ENCODE results near the gene TMCC2. TPM values are rescaled to one million over a fixed set of nuclear protein-coding genes. Genes with fewer than 3 reads are reported as not detected.

Gene TMCC2
- total RNA-seq, 4 donors from 2014 or later, result 0.53 to 4.1 (median 1.1) TPM

DNA sequence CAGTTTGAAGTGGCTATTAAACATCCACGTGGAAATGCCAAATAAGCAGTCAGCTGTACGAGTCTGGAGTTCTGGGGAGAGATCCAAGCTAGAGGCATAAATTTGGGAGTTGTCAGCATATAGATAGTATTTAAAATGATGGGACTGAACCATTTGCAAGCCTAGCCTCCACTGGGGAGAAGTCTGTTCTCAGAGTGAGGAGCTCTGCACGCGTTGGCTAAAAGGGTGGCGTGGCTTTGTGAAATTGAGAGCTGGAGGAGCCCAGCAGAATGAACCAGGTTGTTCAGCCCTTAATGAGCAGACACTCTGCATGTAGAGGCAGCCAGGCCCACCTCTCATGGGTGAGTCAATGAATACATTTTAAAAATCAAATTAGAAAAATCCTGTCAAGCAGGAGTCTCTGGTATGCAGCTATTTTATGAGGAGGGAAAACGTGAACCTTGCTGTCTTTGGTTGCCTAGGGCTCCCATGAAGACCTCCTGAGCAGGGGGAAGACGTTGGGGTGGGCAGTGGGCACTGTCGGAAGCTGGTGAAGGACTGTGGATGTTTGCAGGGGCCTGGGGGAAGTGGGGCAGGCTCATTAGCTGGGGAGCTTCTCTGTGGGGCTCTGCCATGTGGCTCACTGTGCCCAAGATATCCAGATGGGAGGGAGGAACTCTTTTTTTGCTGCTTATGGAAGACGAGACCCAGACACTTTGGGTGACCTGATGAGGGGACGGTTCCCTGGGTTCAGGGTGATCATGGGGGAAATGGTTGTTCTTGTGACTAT lies 18.8 kb downstream of the TMCC2 start:
- peak overlapping the region in 1 of 4 donors; percentile 6 for H3K27ac ChIP-seq
- peak in 1 of 3 donors; percentile 11 for DNase-seq

DNA sequence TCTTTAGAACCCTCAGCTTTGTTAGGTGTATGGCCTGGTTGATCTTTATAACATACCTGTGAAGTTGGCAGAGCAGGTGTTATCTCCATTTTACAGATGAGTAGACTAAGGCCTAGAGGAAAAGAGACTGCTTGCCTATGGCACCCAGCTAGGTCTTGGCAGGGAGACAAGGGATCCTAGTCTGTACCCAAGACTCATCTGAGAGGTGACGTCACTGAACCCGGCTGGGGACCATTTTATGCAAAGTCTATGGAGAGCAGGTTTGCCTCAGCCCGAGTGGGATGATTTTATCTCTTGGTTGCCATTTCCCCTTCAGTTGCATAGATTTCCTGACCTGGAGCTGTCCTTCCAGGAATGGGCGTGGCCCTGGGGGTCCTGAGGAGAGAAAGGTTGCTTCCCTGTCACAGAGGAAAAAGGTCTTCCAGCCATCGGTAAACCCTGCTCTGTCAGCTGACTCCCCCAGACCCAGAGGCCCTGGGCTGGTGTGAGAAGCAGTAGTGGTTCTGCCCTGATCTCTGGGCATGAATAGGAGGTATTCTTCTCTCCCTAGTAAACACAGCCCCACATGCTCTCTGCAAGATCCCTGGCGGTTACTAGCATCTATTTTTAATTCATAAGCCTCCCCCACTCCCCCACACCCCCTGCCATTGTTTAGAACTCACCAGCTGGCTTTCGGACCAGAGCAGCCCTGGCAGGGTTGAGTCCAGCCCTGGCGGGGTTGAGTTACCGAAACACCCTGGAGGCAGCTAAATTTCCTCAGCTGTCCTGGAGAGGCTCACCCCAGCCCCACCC lies 19.6 kb downstream of the TMCC2 start:
- Histone ChIP-seq H3K4me1 (peaks cover 0 to 39% (median 0%) of the 10 kb centered on the region in 4 donors), H3K27ac (peak overlapping the region in 2 of 4 donors; percentile 6 to 19), H3K27me3 (no peaks in the 10 kb centered on the region), H3K36me3 (no peaks in the 10 kb centered on the region), H3K4me3 (no peak overlapping the region), H3K9me3 (no peaks in the 10 kb centered on the region)
- TF ChIP-seq, protein P1, sequence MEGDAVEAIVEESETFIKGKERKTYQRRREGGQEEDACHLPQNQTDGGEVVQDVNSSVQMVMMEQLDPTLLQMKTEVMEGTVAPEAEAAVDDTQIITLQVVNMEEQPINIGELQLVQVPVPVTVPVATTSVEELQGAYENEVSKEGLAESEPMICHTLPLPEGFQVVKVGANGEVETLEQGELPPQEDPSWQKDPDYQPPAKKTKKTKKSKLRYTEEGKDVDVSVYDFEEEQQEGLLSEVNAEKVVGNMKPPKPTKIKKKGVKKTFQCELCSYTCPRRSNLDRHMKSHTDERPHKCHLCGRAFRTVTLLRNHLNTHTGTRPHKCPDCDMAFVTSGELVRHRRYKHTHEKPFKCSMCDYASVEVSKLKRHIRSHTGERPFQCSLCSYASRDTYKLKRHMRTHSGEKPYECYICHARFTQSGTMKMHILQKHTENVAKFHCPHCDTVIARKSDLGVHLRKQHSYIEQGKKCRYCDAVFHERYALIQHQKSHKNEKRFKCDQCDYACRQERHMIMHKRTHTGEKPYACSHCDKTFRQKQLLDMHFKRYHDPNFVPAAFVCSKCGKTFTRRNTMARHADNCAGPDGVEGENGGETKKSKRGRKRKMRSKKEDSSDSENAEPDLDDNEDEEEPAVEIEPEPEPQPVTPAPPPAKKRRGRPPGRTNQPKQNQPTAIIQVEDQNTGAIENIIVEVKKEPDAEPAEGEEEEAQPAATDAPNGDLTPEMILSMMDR (IDR thresholded peaks at IDR 0.05), result no peak
- no peak for TF ChIP-seq POLR2A (IDR thresholded peaks at IDR 0.05)
- peak in 1 of 3 donors; percentile 30 for DNase-seq

More for the DNA sequence above, 18.8 kb downstream of the TMCC2 start:
- TF ChIP-seq POLR2A (IDR thresholded peaks at IDR 0.05), result no peak
- TF ChIP-seq, protein P1 (IDR thresholded peaks at IDR 0.05), result no peak
- no peaks in the 10 kb centered on the region for H3K9me3 ChIP-seq
- peaks cover 0 to 39% (median 0%) of the 10 kb centered on the region in 4 donors for H3K4me1 ChIP-seq
- no peaks in the 10 kb centered on the region for H3K27me3 ChIP-seq
- no peak overlapping the region for H3K4me3 ChIP-seq
- no peaks in the 10 kb centered on the region for H3K36me3 ChIP-seq

DNA sequence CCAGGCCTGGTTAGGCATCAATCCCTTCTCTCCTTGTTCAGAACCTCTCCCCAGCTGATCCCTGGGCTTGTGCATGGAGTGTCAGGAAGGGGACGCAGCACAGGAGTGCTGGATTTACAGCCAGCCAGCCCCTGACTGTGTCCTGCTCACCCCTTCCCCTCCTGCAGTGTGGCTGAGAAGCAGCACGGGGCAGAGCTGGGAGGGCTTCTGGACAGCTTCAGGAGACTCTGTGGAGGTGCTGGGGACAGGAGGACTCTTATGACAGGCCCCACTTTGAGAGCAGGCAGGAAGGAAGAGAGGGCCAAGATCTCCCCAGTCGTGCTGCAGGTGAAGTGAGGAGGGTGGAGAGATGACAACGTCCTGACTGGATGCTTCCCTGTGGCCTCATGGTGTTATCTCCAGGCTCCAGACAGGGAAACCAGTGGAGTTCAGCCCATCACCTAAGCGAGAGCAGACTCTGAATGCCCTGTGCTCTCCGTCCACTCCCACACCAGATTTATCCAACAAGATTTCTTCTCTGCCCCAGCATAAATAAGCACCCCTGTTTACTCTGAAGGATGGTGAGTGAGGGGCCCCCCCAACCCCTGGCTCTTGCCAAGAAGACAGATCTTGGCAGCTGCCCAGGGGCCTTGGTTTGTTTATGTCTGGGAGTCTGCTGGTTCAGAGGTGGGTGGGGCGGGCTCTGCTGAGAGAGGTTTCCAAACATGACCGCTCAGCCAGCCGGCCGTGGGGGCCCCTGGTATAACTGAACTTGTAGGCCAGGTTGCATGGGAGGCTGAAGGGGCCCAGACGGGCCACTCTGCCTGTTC lies 21.3 kb downstream of the TMCC2 start:
- Histone ChIP-seq H3K36me3 (no peaks in the 10 kb centered on the region), H3K4me3 (no peak overlapping the region), H3K4me1 (peaks cover 0 to 39% (median 0%) of the 10 kb centered on the region in 4 donors), H3K9me3 (no peaks in the 10 kb centered on the region), H3K27me3 (no peaks in the 10 kb centered on the region), H3K27ac (peak overlapping the region in 1 of 4 donors; percentile 23)
- DNase-seq, result peak; percentile 43 to 66 (median 64)
- no peak for TF ChIP-seq POLR2A (IDR thresholded peaks at IDR 0.05)
- TF ChIP-seq, protein P1 (IDR thresholded peaks at IDR 0.05), result no peak

DNA sequence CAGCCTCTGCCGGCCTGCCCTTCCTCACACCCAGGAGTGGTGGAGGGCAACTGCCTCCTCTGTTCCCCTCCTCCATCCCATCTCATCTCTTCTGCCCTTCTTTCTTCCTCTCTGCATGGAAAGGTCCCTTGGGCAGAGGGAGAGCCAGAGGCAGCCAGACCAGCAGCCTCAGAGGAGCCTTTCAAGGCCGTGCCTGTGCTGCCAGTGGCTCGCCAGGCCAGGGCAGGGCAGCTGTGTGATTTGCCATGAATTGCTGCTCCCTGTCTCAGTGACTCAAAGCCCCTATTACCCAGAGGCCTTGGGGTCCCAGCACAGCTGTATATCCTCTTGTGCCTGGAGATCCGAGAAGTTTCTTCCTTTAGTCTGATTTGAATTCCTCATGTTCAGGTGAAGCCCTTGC lies 21.9 kb downstream of the TMCC2 start:
- Histone ChIP-seq H3K27me3 (no peaks in the 10 kb centered on the region), H3K36me3 (no peaks in the 10 kb centered on the region), H3K27ac (peak overlapping the region in 2 of 4 donors; percentile 23 to 43), H3K4me3 (no peak overlapping the region), H3K4me1 (peaks cover 0 to 39% (median 0%) of the 10 kb centered on the region in 4 donors), H3K9me3 (no peaks in the 10 kb centered on the region)
- no peak for DNase-seq
- no peak for TF ChIP-seq POLR2A (IDR thresholded peaks at IDR 0.05)
- TF ChIP-seq, protein P1 (IDR thresholded peaks at IDR 0.05), result no peak

DNA sequence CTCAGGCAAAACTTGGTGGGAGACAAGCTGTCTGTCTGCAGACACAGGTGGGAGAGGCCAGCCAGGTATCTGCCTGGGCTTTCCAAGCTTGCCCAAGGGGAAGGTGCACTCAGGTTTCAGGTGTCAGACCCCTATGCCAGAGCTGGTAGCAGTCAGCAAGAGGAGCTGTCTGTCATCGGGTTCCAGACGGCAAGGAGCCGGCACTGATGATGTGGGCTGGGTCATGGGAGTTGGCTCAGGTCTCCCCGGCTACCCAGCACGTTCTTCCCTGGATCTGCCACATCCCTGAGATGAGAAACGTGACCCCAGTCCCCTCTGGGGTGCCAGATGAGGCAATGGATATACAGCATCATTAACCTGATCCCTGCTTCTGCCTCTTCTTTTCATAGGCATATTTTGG lies 23.0 kb downstream of the TMCC2 start:
- Histone ChIP-seq H3K9me3 (no peaks in the 10 kb centered on the region), H3K27ac (no peak overlapping the region), H3K27me3 (no peaks in the 10 kb centered on the region), H3K4me3 (no peak overlapping the region), H3K4me1 (peaks cover 0 to 39% (median 0%) of the 10 kb centered on the region in 4 donors), H3K36me3 (no peaks in the 10 kb centered on the region)
- DNase-seq, result no peak
- TF ChIP-seq, protein P1 (IDR thresholded peaks at IDR 0.05), result no peak
- no peak for TF ChIP-seq POLR2A (IDR thresholded peaks at IDR 0.05)

Data from Peyer's patch (tissue), 4 donors.